GM12878 (cell line): ENCODE measurements around the gene RINL.

Experiments
- NR2C2 ChIP-seq: IDR thresholded peaks from 2 replicates; pipeline ENCODE4 v1.6.1; 2011; ENCODE audit warnings: borderline replicate concordance, low read depth; ENCODE audit not compliant: control insufficient read depth, insufficient read length
- RELA ChIP-seq: fragments of 450-650 bp; IDR thresholded peaks from 2 replicates; pipeline ENCODE4 v1.8.0; 2014; ENCODE audit warnings: borderline replicate concordance; ENCODE audit not compliant: partially characterized antibody
- YY1 ChIP-seq: IDR thresholded peaks from 2 replicates; pipeline ENCODE4 v1.6.1; 2011; ENCODE audit warnings: low read depth, mild to moderate bottlenecking, low read length
- TF ChIP-seq, protein P1 (sequence below): IDR thresholded peaks from 2 replicates; pipeline ENCODE4 v1.6.1; 2011; ENCODE audit warnings: low read depth, mild to moderate bottlenecking, low read length, moderate library complexity, borderline replicate concordance; ENCODE audit errors: extremely low read depth

DNA sequence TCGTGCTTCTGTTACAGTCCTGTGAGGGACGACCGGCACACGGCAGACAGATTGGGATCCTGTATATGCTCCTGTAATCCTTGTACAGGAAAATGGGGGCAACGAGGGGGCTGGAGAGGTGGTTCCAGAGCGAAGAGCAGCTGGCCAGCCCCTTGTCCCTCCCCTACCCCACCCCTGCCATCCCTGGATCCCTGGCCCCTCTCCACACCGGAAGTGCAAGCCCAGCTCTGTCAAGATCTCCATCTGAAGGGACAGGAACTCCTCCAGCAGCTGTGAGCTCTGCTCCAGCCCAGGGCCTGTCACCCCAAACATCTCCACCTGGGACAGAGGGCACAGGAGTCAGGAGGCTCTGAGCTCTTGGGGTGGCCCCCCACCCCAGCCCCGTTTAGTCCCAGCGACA lies 39.4 kb upstream of the RINL start:
- TF ChIP-seq YY1 (no peak), NR2C2 (no peak), RELA (no peak)
- TF ChIP-seq, protein P1, sequence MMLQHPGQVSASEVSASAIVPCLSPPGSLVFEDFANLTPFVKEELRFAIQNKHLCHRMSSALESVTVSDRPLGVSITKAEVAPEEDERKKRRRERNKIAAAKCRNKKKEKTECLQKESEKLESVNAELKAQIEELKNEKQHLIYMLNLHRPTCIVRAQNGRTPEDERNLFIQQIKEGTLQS: no peak
